ENCODE measurements around the gene LTB4R. TPM values are rescaled to one million over a fixed set of nuclear protein-coding genes. Genes with fewer than 3 reads are reported as not detected.
A peak's percentile ranks its signal among the peaks of the same experiment; 100 is the strongest.

LTB4R gene
- total RNA-seq, 1 experiment from 2014 or later, result 2.5 TPM

- DNase-seq (ENCODE audit: low read depth), result no peak
Observed at GRCh38 chr14:24278424-24278823, 32.9 kb upstream of the LTB4R start.

DNA sequence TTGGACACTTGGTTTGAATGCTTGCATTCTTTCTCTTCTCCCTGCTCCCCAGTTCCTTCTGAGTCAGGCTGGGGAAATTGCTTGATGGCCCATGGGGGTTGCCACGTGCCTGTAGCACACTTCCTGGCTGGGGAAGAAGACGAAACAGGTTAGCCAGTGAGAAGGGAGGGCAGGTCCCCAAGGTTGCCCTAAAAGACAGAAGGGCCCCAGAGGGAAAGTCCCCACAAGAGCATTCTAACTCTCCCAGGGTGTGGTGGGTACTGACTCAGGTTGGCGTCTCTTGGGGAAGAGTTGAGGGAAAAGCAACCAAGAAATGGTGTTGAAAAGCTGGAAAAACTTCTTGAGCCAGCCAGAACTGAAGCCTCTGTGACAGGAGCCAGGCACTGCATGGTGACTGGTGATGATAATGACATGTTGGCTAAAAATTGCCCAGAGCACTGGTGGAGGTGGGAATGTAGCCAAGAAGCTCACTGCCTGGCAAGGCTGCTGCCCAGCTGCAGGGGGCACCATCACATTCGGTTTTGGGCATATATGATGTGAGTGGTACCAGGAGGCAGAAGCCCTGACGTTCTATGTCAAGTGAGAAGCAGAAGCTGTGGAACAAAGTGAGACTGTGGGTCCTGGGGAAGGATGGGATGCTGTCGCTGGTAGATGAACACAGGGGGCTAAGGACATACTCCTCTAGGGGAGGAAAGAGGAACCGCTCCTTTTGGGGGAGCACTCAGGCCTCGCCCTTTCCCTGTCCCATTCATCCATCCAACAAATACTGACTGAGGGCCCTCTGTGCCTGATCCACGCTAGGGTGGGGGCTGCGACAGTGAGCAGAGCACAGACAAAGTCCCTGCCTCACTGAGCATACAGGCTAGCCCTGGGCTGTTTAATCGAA, 31.8 kb upstream of the LTB4R start:
- peak; percentile 46 for DNase-seq (ENCODE audit: low read depth)

DNA sequence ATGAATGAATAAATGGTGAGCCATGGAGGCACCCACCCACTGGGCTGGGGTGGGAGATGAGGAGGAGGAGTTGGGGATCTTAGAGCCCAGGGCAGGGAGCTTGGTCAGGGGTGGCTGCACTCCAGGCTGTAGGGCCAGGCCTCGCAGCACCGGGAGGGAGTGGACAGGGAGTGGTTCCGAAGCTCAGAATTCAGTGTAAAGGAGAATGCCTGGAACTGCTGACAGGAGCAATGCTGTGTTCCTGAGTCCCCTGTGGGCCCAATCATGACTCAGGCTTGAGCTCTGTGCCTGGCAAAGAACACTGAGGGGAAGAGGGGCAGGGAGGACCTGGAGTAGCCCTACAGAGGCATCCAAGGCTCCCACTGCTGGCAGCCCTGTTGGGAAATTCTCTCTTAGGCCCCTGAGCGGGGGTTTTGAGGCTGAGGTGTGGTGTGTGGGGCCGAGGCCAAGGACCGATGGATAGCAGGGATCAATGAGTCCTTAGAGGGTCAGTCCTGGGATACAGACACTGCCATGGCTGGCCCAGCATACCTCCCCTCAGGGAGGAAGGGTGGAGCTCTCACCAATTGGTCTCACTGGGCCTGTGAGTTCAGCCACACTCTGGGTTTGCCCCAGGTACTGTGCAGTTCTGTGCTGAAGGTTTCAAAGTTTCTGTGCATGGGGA, 30.4 kb upstream of the LTB4R start:
- DNase-seq (ENCODE audit: low read depth), result no peak

DNA sequence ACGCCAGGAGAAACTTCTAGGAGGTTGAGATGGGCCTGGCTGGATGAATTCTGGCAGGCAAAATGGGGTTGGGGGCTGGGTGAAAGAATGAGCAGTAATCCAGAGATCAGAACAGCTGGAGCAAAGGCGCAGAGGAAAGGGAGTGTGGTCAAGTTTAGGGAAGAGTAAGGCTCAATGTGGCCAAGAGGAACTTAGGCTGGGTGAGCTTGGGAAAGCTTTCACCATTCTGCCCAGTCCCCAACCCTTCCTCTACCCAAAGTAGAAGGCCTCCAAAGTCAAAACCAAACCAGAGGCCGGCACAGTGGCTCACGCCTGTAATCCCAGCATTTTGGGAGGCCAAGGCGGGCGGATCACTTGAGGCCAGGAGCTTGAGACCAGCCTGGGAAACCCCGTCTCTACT, 29.7 kb upstream of the LTB4R start:
- DNase-seq (ENCODE audit: low read depth), result no peak

DNA sequence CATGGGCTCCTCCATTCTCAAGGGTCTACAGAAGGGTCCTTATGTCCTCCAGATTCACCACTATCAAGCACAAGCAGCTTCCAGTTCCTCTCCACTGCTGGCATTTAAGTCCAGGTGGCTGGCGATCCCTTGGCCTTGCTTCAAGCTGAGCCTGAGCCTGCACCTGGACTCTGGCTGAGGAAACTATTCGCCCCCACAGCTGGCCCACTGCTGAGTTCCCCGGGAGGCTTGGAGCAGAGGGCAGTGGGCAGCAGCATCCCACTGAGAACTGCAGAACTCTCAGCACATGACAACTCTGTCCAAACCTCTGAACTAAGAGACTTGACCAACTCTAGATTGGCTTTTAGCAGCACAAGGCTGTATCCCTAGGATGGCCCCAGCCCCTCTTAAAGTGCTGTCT, 28.6 kb upstream of the LTB4R start:
- DNase-seq (ENCODE audit: low read depth), result no peak

DNA sequence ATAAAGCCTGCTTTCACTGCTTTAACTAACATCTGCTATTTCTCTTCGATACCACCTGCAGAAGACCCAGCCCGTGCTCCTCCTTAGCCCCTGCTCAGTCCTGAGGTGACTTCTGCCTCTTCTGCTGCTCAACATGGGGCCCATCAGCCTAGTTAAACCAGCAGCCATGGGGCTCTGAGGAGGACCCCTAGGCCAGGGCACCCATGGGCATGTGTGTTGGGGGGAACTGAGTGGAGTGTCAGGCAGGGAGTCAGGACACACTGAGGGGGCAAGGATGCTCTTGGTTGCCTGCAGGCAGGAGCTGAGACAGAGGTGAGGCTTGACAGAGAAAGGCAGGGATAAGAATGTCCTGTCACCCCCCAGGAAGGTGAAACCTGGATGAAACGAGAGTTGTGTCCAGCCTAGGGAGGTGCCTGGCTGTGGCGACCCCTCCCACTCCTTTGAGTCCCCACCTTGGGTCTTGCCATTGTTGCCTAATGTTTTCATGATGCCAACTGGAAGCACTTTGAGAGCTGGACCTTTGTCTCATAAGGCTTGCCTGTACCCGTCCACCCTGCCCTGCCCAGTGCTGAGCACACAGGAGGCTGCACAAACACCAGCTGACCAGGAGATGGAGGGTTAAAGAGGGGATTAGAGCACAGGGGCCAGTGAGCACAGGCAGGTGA, 27.4 kb upstream of the LTB4R start:
- DNase-seq (ENCODE audit: low read depth), result no peak

DNA sequence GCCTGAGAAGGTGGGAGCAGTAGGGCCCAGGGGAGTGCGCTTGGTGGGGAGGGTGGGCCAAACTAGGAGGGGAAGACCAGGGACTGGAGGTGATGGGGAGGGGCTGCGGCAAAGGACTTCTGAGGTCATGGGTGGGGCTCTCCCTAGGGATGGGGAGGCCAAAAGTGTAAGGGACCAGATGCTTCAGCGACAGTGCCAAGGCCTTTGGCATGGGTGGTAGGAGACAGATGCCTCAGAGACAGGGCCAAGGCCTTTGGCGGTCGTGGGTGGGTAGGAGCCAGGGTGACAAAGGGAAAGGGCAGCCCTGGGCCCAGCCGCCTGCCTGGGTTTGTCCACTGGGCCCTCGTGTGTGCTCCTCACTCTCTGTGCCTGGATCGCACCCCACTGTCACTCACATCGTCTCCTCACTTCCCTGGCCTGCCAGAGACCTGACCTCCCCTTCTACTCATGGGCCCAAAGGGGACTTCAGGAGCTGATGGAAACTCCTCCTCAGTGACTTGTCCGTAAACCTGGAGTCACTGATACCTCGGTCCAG, 26.7 kb upstream of the LTB4R start:
- DNase-seq (ENCODE audit: low read depth), result no peak

GRCh38 chr14:24285351-24285750, 26.0 kb upstream of the LTB4R start:
- no peak for DNase-seq (ENCODE audit: low read depth)

- no peak for DNase-seq (ENCODE audit: low read depth)
Observed at GRCh38 chr14:24286996-24287395, 24.3 kb upstream of the LTB4R start.

DNA sequence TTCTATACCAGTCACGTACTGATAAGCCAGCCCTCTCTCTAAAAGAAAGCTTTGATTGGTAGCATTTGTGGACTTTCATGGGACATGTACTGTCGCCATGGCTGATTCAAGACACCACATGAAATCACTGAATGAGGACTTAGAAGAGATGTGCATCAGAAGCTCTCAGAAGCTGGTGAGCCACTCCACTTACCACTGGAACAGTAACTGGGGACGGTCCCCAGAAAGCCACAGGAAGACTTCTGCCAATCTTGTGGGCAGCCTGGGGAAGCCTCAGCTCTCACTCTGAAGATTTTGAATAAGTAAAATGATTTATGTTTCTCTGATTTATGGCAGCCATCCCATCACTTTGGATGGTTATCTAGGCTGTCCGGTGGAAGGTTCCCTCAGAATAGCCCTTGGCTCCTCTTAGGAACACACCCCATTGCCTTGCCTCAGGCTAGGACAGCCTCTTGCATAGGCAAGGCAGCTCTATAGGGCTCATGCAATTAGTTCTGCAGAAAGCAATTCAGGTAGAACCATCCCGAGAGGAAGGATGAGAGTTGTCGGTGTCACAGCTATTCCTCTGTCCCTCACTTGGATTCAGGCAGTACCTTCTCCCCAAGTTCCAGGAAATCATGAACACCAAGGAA, 21.5 kb upstream of the LTB4R start:
- DNase-seq (ENCODE audit: low read depth), result no peak

DNA sequence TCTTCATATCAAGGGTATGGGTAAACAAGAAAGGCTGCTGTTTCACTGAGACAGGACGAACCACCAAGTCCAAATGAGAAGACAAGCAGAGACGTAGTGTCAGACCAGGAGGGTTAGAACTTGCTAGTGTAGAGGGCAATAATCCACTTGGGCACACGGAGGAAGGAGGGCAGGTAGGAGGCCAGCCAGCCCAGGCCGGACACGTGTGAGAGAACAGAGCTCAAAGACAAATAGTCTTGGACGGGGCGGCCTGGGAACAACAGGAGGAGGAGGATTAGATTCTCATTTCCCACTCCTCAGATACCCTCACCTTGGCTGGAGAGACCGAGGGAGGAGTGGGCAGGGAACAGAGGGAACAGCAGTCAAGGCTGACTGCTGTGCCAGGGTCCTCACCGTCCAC, 20.6 kb upstream of the LTB4R start:
- DNase-seq (ENCODE audit: low read depth), result no peak

GRCh38 chr14:24291446-24292117, 19.7 kb upstream of the LTB4R start:
- no peak for DNase-seq (ENCODE audit: low read depth)

GRCh38 chr14:24292118-24292807, 19.0 kb upstream of the LTB4R start:
- no peak for DNase-seq (ENCODE audit: low read depth)

DNA sequence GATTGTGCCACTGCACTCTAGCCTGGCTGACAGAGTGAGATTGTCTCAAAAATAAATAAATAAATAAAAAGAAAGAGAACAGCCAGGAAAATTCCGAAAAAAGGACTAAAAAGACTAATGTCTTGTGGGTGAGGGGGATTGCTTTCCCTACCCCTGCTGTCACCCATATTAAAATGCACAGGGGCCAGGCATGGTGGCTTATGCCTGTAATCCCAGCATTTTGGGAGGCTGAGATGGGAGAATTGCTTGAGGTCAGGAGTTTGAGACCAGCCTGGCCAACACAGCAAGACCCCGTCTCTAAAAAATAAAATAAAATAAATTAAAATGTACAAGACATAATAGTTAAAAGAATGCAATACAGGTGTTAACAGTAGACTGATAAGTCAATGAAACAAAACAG, 17.8 kb upstream of the LTB4R start:
- no peak for DNase-seq (ENCODE audit: low read depth)

DNA sequence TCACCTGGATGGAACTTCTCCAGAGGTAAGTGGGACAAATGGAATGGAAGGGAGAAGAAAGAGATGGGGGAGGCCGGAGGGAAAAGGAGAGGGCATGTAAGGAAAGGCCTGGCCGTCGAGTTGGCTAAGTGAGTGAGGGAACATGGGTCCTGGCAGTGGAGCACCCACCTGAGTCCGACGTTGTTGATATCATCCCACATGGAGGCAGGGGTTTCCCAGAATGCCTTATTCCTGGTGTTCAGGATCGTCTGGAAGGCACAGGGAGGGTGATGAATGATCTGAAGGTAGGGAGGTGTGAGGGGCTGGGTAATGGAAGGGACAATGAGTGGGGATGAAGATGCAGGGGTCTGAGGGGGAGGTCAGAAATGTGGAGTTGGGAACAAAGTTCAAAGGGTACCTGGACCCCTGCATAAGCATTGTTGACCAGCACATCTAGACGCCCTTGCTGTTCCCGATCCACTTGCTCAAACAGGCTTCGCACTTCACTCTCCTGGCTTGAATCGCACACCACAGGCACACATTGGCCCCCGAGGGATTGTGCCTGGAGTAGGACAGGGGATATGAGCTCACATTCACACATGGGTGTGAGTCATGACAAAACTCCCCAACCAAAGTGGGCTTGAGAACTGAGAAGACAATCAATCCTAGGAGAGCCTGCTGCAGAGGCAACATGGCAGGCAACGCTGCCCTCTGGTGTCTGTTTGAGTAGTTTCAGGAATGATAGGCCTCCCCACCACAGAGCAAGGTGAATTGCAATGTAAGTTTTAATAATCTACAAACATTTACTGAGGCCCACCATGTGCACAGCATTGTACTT, 14.8 kb upstream of the LTB4R start:
- DNase-seq (ENCODE audit: low read depth), result peak; percentile 94

DNA sequence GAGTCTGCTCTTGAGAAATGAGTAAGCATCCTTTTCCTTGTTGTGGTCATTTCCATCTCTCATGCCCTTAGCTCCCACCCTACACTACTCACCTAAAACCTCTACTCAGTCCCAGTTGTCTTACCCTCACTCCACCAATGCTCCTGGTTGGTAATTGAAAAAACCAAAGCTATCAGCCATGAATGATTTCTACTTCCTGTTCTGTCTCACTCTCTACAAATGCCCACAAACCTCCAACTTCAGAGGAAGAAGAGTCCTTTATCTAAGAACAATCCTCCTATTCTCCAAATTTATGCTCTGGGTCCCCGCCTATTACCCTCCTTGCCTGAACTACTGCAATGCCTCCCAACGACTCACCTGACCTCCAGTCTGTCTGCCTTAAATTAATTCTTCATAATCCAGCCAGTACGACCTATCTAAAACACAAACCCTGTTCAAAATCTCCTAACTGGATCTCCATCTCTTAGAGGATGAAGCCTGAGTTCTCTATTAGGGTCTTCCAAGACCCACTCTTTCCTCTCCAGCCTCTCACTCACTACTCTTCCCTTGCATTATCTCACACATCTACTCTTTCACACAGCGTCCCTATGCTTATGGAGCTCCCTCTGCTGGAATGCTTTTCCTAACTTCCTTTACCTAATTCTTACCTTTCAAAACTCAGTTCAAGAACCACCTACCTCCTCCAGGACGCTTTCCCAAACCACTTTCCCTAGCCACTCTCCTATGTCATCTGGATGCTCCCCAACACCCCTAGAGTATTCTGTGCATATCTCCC, 13.9 kb upstream of the LTB4R start:
- peak; percentile 32 for DNase-seq (ENCODE audit: low read depth)

DNA sequence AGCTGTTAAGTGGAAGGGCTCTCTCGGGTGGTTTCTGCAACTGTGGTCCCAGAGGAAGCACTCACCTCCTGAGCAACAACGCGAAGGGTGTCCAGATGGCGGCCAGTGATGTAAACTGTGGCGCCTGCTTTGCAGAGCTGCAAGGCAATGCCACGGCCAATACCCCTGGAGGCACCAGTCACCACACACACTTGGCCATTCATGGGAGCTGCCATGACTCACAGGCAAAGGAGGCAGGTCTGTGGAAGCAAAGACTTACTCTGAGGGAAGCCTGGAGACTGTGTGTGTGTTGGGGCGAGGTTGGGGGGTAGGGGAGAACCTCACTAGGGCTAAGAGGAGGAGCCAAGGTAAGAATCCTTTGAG, 12.4 kb upstream of the LTB4R start:
- peak; percentile 85 for DNase-seq (ENCODE audit: low read depth)

DNA sequence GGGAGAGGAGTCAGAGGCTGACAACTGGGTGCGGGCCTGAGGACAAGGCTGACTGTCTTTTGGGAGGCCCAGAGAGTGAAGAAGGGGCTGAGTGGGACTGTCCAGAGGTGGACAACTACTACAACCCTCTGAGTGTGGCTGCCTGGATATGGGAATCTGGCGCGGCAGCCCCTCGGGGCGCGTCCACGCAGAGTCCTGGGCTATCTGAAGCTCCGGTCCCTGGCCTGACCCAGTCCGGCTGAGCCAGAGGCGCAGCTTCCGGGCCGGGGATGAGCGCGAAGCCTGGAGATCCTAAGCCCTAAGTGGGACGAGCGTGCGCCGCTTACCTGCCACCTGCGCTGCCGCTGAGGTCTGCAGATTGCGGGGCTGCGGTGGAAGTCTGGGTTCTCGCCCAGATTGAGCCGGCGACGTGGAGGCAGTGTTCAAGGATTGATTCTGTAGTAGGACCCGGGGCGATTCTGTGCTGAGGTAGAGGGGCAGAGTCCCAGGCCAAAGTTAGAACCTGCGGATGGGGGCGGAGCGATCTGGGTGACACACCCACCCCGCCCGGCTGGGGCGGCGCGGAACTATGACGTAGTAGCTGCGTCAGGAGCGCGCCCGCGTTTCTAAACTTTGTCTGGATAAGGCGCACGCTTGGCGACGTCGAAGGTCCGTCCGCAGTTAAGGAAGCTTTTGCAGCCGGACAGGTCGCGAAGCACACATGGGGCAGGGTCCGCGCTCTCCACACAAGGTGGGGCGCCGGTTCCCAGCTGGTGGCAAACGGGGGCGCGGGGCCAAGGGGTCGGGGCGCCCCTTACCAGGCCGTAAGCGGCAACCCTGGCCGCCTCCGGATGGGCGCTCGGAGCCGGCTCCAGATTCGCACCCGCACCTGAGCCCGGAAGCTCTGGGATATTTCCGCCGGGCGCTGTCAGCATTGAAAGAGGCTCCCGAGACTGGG, 11.8 kb upstream of the LTB4R start, which contains the start of the genes DHRS1 and NOP9:
DHRS1 (minus strand) TSS at position 526 of the 937 bp plus-strand sequence. CDS start 674 bp downstream, outside the sequence.
NOP9 (plus strand) TSS at position 596 of the 937 bp plus-strand sequence; CDS start at position 701, 105 bp downstream.
- DNase-seq (ENCODE audit: low read depth), result peak; percentile 92
